Iris pigment epithelial cell (primary cell): Measurements from ENCODE around the gene DLG2.
A peak's percentile ranks its signal among the peaks of the same experiment; 100 is the strongest.
"Not testable (repeated sequence)": the region's sequence is repeated elsewhere in the genome, so short reads cannot be mapped to it uniquely, and the experiment has no call there.

Experiments used
- DNase-seq: peaks from one replicate; pipeline ENCODE4 v3.0.0-alpha.2; 2011; ENCODE audit warnings: low read depth

DLG2 gene

GRCh38 chr11:85627332-85627997 lies at the start of gene DLG2:
Gene DLG2 (minus strand): TSS chr11:85627344.
- DNase-seq = peak; percentile 27

GRCh38 chr11:85673393-85673792 lies 46.2 kb upstream of the DLG2 start:
- DNase-seq = no peak

DNA sequence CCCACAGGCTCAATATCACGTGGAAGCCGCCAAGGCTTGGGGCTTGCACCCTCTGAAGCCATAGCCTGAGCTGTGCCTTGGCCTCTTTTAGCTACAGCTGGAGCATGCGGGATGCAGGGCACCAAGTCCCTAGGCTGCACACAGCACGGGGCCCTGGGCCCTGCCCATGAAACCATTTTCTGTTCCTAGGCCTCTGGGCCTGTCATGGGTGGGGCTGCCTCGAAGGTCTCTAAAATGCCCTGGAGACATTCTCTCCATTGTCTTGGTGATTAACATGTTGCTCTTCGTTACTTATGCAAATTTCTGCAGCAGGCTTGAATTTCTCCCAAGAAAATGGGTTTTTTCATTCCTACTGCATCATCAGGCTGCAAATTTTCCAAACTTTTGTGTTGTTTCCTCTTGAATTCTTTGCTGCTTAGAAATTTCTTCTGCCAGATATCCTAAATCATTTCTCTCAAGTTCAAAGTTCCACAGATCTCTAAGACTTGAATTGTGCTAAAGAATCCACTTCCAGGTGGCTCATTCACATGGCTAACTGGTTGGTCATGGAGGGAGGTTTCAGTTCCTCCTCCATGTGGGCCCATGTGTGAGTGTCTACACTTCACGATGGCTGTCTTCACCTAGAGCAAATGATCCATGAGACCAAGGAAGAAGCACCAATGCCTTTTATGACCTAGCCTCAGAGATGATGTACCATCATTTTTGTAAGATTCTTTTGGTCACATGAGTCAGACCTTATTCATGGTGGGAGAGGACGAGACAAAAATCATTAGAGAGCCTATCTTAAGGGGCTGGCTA lies 45.2 kb upstream of the DLG2 start:
- DNase-seq = no peak

GRCh38 chr11:85670949-85671663 lies 44.0 kb upstream of the DLG2 start:
- DNase-seq = not testable (repeated sequence)

DNA sequence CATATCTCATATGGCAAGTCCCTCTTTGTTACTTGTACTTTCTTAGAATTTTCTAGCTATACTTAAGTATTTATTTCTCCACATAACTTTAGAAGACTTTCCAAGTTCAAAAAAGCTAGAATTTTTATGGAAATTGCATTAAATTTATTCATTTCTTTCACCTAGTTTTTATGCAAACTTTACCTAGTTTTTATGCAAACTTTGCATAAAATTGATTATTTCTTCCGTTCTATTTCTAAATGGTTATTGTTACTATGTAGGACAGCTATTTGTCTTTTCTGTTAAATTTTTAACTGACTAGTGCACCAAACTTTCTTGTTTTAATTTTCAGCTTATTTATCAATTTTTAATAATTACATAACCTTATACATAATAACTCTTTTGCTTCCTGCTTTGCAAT lies 41.0 kb upstream of the DLG2 start:
- no peak for DNase-seq

DNA sequence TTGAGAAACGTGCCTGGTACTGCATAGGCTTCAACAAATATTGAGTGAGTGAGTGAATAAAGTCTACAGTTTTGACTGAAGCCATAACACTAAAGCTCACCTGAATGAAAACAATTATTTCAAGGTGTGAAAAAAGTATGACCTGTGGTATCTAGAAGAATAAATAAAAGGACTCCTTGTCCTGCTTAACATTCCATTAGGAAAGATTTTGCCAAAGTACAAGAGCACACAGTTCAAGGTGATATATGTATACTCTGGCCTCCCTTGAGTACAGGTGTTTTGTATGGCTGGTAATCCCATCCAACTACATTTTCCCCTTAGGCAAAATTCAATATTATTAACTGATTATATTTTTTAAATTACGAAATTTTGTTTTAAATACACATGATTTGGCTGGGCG lies 39.5 kb upstream of the DLG2 start:
- DNase-seq = no peak

DNA sequence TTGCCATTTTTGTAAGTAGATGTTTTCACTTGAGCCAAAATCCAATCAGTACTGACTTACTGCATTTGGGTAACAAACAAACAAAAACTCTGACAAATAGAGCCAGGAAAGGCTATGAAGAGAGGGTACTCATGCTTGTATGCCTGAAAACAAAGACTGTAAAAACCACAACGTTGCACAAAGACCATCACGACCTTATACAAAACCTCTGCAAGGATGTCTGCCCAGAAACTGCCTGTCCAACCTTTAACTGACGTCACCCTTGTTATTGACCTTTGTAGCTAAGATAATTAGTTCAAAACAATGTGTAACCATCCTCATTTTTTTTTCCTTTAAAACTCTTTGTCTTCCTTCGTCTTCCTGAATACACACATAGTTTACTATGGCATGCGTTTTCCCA lies 38.6 kb upstream of the DLG2 start:
- DNase-seq = no peak

DNA sequence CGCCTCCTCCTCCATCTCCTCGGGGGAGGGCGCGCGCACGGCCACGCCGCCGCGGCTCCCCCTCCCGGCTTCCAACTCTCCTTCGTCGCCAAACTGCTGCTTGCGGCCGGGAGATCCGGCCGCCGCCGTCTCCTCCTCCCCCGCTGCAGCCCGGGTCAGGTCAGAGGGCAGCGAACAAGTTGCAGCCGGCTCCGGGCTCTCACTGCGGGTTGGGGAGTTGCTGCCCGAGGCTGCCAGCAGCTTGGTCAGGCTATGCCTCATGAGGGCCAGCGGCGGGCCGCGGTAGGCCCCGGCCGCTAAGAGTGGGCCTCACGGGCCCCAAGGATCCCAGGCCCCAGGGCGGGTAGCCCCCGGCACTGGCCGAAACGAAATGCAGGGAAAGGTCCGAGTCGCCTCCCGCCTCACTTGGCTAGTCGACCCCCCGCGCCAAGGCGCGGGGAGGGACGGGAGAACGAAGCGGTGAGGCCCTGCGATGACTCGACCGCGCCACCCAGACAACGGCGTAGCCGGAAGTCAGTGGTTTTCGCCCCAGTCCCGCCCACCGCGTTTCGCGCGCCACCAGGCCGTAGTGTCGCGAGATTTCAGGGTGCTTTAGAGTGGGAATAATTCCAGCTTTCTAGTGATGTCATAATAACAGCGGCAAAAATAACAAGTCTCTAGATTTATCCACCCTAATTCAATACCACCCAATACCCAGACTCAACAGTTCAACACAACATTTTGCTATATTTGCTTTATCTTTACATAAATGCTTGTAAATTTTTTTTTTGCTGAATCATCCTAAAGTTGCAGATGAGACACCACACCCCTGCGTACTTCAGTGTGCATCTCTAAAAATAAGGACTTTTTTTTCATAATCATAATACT lies 37.7 kb upstream of the DLG2 start, which contains the start of gene CREBZF:
Gene CREBZF (minus strand): TSS at position 515 of the 867 bp plus-strand sequence. CDS start 254 bp downstream, at position 261.
- DNase-seq = peak; percentile 94

GRCh38 chr11:85663753-85664614 lies 36.8 kb upstream of the DLG2 start:
- DNase-seq = peak; percentile 49

GRCh38 chr11:85663080-85663752 lies 36.1 kb upstream of the DLG2 start:
- no peak for DNase-seq

DNA sequence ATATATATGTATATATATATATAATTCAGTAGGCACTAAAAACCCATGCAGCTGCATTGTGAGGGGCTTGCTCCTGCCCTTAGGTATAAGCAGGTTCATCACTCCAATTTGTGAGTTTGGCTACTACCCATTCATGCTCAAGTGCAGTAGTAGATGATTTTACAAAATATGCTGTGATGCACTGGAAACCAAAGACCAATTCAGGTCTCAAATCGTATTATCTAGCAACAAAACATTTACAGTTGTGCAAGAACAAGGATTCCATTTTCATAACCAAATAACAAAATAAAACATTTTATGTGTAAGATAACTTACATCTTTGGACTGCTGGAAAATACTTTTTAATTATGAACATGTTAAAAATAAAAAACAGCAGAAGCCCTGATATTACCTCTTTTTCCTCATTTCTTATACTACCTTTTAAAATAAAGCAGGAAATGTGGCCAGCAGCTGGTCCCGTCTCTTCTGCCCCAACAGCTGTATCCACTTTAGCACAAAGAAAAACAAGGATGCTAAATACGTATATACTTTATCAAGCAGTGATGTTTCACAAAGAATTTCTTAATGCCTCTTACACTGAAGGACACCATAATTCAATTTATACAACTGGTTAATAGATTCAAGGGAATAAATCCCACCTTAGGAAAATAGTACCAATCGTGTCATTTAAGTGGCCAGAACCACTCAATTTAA lies 35.0 kb upstream of the DLG2 start:
- no peak for DNase-seq

- DNase-seq = no peak
These were observed 31.0 kb upstream of the DLG2 start for GRCh38 chr11:85658180-85658579.

- DNase-seq = no peak
These were observed 29.6 kb upstream of the DLG2 start for GRCh38 chr11:85656777-85657176.

DNA sequence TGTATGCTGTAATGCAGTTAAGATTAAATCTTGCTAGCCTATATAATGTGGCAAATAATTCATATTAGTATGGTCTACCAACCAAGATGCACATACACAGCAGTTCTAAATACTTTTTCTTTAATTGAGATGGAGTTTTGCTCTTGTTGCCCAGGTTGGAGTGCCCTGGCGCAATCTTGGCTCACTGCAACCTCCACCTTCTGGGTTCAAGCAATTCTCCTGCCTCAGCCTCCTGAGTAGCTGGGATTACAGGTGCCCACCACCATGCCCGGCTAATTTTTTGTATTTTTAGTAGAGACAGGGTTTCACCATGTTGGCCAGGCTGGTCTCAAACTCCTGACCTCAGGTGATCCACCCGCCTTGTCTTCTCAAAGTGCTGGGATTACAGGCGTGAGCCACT lies 27.2 kb upstream of the DLG2 start:
- DNase-seq = not testable (repeated sequence)

- no peak for DNase-seq
These were observed 25.8 kb upstream of the DLG2 start for GRCh38 chr11:85652786-85653447.

DNA sequence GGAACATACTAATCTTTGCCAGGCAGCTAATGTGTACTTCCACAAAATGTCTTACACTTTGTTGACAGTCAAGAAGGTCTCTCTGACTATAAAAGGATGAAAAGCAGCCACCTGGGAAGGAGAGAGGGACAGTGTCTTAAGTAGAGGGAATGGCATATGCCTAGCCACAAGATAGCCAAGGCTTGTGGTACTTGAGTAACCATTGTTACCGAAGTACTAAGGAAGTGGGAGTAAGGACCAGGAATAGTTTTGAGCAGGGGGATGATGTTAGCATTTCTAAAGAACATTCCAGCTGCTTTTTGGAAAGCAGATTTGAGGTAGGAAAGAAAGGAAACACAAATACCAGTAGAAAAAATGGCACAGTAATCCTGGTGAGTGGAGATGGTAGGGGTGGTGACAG lies 24.0 kb upstream of the DLG2 start:
- no peak for DNase-seq

GRCh38 chr11:85647604-85648299 lies 20.6 kb upstream of the DLG2 start, which contains the start of gene TMEM126A:
Gene TMEM126A (plus strand): TSS chr11:85647967. CDS start chr11:85650256, 2,289 bp downstream.
- peak; percentile 86 for DNase-seq

GRCh38 chr11:85647078-85647477 lies 19.9 kb upstream of the DLG2 start:
- DNase-seq = no peak
